HepG2 (cell line): Measurements from ENCODE around the gene EMC9. TPM values are rescaled to one million over a fixed set of nuclear protein-coding genes. Genes with fewer than 3 reads are reported as not detected.

ENCODE experiments used
- ATF3 ChIP-seq: sonication (generic); formaldehyde crosslinking; IDR thresholded peaks from 2 replicates; pipeline ENCODE4 v1.4.0; 2020; ENCODE audit warnings: missing genetic modification reagents
- ATF5 ChIP-seq: sonication (generic); formaldehyde crosslinking; IDR thresholded peaks from 2 replicates; pipeline ENCODE4 v1.4.0; 2020; ENCODE audit warnings: mild to moderate bottlenecking, low read depth, missing genetic modification reagents
- IRF1 ChIP-seq: sonication (generic); formaldehyde crosslinking; IDR thresholded peaks from 2 replicates; pipeline ENCODE4 v1.4.0; 2020; ENCODE audit warnings: low read depth, mild to moderate bottlenecking, missing genetic modification reagents
- KDM6A ChIP-seq: IDR thresholded peaks from 2 replicates; pipeline ENCODE4 v1.6.1; 2016; ENCODE audit warnings: low read depth
- MZF1 ChIP-seq: sonication (generic); formaldehyde crosslinking; IDR thresholded peaks from 2 replicates; pipeline ENCODE4 v1.8.1; 2023; ENCODE audit warnings: mild to moderate bottlenecking, missing genetic modification reagents, borderline replicate concordance
- NFYB ChIP-seq: sonication (generic); formaldehyde crosslinking; IDR thresholded peaks from 2 replicates; pipeline ENCODE4 v1.4.0; 2020; ENCODE audit warnings: missing genetic modification reagents
- PATZ1 ChIP-seq: sonication (generic); formaldehyde crosslinking; IDR thresholded peaks from 2 replicates; pipeline ENCODE4 v1.4.0; 2020; ENCODE audit warnings: missing genetic modification reagents
- SCMH1 ChIP-seq: sonication (generic); formaldehyde crosslinking; IDR thresholded peaks from 2 replicates; pipeline ENCODE4 v1.9.0; 2021; ENCODE audit warnings: missing genetic modification reagents, mild to moderate bottlenecking, borderline replicate concordance
- SOX6 ChIP-seq, 2 experiments: fragments of 450-650 bp in 1 of 2; sonication (generic) in 1 of 2; formaldehyde crosslinking in 1 of 2; IDR thresholded peaks; 2 replicates each; pipeline versions ENCODE4 v1.4.0 to v1.6.1; 2017 to 2020; ENCODE audit warnings: antibody characterized with exemption in 1 of 2, mild to moderate bottlenecking in 1 of 2, missing genetic modification reagents in 1 of 2
- ZBTB34 ChIP-seq: sonication (generic); formaldehyde crosslinking; IDR thresholded peaks from 2 replicates; pipeline ENCODE4 v1.8.0; 2022; ENCODE audit warnings: mild to moderate bottlenecking, missing genetic modification reagents
- ZNF160 ChIP-seq: sonication (generic); formaldehyde crosslinking; IDR thresholded peaks from 2 replicates; pipeline ENCODE4 v1.8.0; 2022; ENCODE audit warnings: mild to moderate bottlenecking, inconsistent platforms, missing genetic modification reagents
- ZNF230 ChIP-seq: sonication (generic); formaldehyde crosslinking; IDR thresholded peaks from 2 replicates; pipeline ENCODE4 v1.4.0; 2020; ENCODE audit warnings: mild to moderate bottlenecking, missing genetic modification reagents
- ZNF253 ChIP-seq: sonication (generic); formaldehyde crosslinking; IDR thresholded peaks from 2 replicates; pipeline ENCODE4 v1.8.0; 2022; ENCODE audit warnings: mild to moderate bottlenecking, missing genetic modification reagents, borderline replicate concordance
- ZNF598 ChIP-seq: sonication (generic); formaldehyde crosslinking; IDR thresholded peaks from 2 replicates; pipeline ENCODE4 v1.5.1; 2020; ENCODE audit warnings: mild to moderate bottlenecking, missing genetic modification reagents, borderline replicate concordance
- ZNF800 ChIP-seq: sonication (generic); formaldehyde crosslinking; IDR thresholded peaks from 2 replicates; pipeline ENCODE4 v1.4.0; 2020; ENCODE audit warnings: missing genetic modification reagents
- ZNF83 ChIP-seq: sonication (generic); formaldehyde crosslinking; IDR thresholded peaks from 2 replicates; pipeline ENCODE4 v1.4.0; 2020; ENCODE audit warnings: missing genetic modification reagents, mild to moderate bottlenecking, borderline replicate concordance
- polyA plus RNA-seq, 8 experiments: library from polyadenylated mRNA; depleted of rRNA in 3 of 8; stranded (reverse) in 7 of 8; unstranded in 1 of 8; fragments of >200 nt; fragmentation: Illumina TruSeq in 4 of 8; extraction: Trizol in 4 of 8; gene quantifications; 2 replicates each; pipeline versions ENCODE4 v1.2.1 to v1.2.3, GENCODE V29; 2011 to 2016; ENCODE audit warnings: low read depth in 4 of 8, missing spikeins in 1 of 8, mixed read lengths in 1 of 8; ENCODE audit not compliant: insufficient read depth in 1 of 8
- total RNA-seq, 5 experiments: library from RNA; depleted of rRNA; stranded (reverse); fragments of >200 nt; fragmentation: Illumina TruSeq; extraction: Trizol; gene quantifications; 2 replicates each; pipeline ENCODE4 v1.2.3, GENCODE V29; 2016; ENCODE audit warnings: low read depth in 1 of 5
- TF ChIP-seq, protein P1 (sequence below): sonication (generic); formaldehyde crosslinking; IDR thresholded peaks from 2 replicates; pipeline ENCODE4 v1.8.0; 2022; ENCODE audit warnings: mild to moderate bottlenecking, missing genetic modification reagents, borderline replicate concordance

EMC9 gene
- total and polyA plus RNA-seq, 2 of the 13 experiments (the other 11 are each of a cell fraction or from before 2014, with no cell fraction given) = 60.5 to 78.7 TPM

DNA sequence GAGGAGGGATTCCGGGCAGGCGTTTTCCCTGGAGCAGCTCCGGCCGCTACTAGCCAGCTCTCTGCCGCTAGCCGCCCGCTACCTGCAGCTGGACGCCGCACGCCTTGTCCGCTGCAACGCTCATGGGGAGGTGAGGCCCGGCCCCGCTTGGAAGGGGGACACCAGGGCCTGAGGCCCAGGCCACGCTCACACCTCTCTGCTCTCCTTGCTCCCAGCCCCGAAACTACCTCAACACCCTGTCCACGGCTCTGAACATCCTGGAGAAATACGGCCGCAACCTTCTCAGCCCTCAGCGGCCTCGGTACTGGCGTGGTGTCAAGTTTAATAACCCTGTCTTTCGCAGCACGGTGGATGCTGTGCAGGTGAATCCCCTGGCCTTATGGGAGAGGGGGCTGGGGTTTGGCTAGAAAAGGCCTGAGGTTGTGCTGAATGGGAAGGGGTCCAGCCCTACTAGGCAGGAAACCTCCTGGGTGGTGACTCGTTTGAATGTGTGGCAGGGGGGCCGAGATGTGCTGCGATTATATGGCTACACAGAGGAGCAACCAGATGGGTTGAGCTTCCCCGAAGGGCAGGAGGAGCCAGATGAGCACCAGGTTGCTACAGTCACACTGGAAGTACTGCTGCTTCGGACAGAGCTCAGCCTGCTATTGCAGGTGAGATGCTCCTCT is 6.5 kb upstream of the EMC9 start (continued):
- peak; percentile 56; the same call in 1 of the 2 replicates for TF ChIP-seq ZBTB34 (CRISPR knock-in tag)
- TF ChIP-seq IRF1 (CRISPR knock-in tag) = no peak
- 0 out of 2 replicates have a peak, but pooled peaks have one; percentile 73 for TF ChIP-seq ZNF160
- no peak for TF ChIP-seq SOX6 (IDR thresholded peaks at IDR 0.05)
- no peak for TF ChIP-seq SOX6 (CRISPR knock-in tag; IDR thresholded peaks at IDR 0.05)
- TF ChIP-seq ZNF253 (CRISPR knock-in tag) = 0 out of 2 replicates have a peak, but pooled peaks have one; percentile 40
- no peak for TF ChIP-seq PATZ1 (CRISPR knock-in tag)
- TF ChIP-seq ZNF230 = peak; percentile 89
- peak; percentile 89; the same call in 1 of the 2 replicates for TF ChIP-seq ATF5 (CRISPR knock-in tag)
- TF ChIP-seq MZF1 = peak; percentile 97
- 0 out of 2 replicates have a peak, but pooled peaks have one; percentile 4 for TF ChIP-seq NFYB (CRISPR knock-in tag)
- TF ChIP-seq, protein P1, sequence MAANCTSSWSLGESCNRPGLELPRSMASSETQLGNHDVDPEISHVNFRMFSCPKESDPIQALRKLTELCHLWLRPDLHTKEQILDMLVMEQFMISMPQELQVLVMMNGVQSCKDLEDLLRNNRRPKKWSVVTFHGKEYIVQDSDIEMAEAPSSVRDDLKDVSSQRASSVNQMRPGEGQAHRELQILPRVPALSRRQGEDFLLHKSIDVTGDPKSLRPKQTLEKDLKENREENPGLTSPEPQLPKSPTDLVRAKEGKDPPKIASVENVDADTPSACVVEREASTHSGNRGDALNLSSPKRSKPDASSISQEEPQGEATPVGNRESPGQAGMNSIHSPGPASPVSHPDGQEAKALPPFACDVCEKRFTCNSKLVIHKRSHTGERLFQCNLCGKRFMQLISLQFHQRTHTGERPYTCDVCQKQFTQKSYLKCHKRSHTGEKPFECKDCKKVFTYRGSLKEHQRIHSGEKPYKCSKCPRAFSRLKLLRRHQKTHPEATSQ (CRISPR knock-in tag) = no peak
- TF ChIP-seq ZNF598 (CRISPR knock-in tag) = peak; percentile 93
- peak; percentile 10; the same call in 1 of the 2 replicates for TF ChIP-seq ATF3 (CRISPR knock-in tag)
- no peak for TF ChIP-seq KDM6A (CRISPR knock-in tag)
- peak; percentile 41; the same call in 1 of the 2 replicates for TF ChIP-seq ZNF83
- no peak for TF ChIP-seq SCMH1
- no peak for TF ChIP-seq ZNF800 (CRISPR knock-in tag)
